NB4 (cell line): ENCODE results near the gene ZBED4.

Source experiments
- CTCF ChIP-seq: IDR thresholded peaks from one replicate; pipeline ENCODE4 v1.5.1; 2012; ENCODE audit warnings: low read depth, low read length
- MYC ChIP-seq: IDR thresholded peaks from 2 replicates; pipeline ENCODE4 v1.6.1; 2011; ENCODE audit warnings: low read depth, low read length

- TF ChIP-seq MYC (no peak), CTCF (no peak)
These were observed 31.6 kb downstream of the ZBED4 start for GRCh38 chr22:49885281-49885680.
